Cerebellar cortex (tissue), 1 donor: ENCODE data around the gene SCN1B.
"Not testable (repeated sequence)": the region's sequence is repeated elsewhere in the genome, so short reads cannot be mapped to it uniquely, and the experiment has no call there.

Experiments used
- DNase-seq: peaks from one replicate; pipeline ENCODE4 v3.0.0-alpha.2; 2015; ENCODE audit warnings: low spot score

SCN1B gene

GRCh38 chr19:35017507-35017906 is 12.8 kb upstream of the SCN1B start:
- no peak for DNase-seq

- no peak for DNase-seq
Measured at GRCh38 chr19:35018379-35018778, 11.9 kb upstream of the SCN1B start.

GRCh38 chr19:35019144-35019543 is 11.1 kb upstream of the SCN1B start:
- DNase-seq = no peak

GRCh38 chr19:35021016-35021415 is 9.3 kb upstream of the SCN1B start:
- DNase-seq = no peak

GRCh38 chr19:35021596-35021995 is 8.7 kb upstream of the SCN1B start:
- DNase-seq = no peak

GRCh38 chr19:35022460-35022859 is 7.8 kb upstream of the SCN1B start:
- DNase-seq = no peak

GRCh38 chr19:35023428-35023827 is 6.8 kb upstream of the SCN1B start:
- no peak for DNase-seq

GRCh38 chr19:35024095-35024494 is 6.2 kb upstream of the SCN1B start:
- no peak for DNase-seq

GRCh38 chr19:35025969-35026368 is 4.3 kb upstream of the SCN1B start:
- DNase-seq = no peak

GRCh38 chr19:35026418-35026817 is 3.9 kb upstream of the SCN1B start:
- no peak for DNase-seq

- no peak for DNase-seq
Measured at GRCh38 chr19:35027009-35027408, 3.3 kb upstream of the SCN1B start.

GRCh38 chr19:35027851-35028599 is 2.2 kb upstream of the SCN1B start:
- DNase-seq = no peak

- not testable (repeated sequence) for DNase-seq
Measured at GRCh38 chr19:35028600-35028885, 1.7 kb upstream of the SCN1B start.

- not testable (repeated sequence) for DNase-seq
Measured at GRCh38 chr19:35029275-35029736, 964 bp upstream of the SCN1B start.

- no peak for DNase-seq
Measured at GRCh38 chr19:35029737-35030256, 473 bp upstream of the SCN1B start.

GRCh38 chr19:35031072-35031881 is 1.0 kb downstream of the SCN1B start:
- peak; percentile 63 for DNase-seq

GRCh38 chr19:35032356-35032865 is 2.1 kb downstream of the SCN1B start:
- no peak for DNase-seq

- peak; percentile 69 for DNase-seq
Measured at GRCh38 chr19:35033067-35034004, 3.1 kb downstream of the SCN1B start.

GRCh38 chr19:35034005-35034502 is 3.8 kb downstream of the SCN1B start:
- no peak for DNase-seq

GRCh38 chr19:35034588-35035382 is 4.5 kb downstream of the SCN1B start:
- DNase-seq = peak; percentile 45
